Loucy (cell line): ENCODE results near the gene NEDD4L.

Source experiments
- H2AFZ ChIP-seq: fragments of 200-600 bp; sonication (generic); 2 replicates; pipeline ENCODE4 v1.6.0; 2016; ENCODE audit warnings: antibody characterized with exemption, mild to moderate bottlenecking, low read length, moderate library complexity
- H3F3A ChIP-seq: fragments of 200-600 bp; 2 replicates; pipeline ENCODE4 v1.6.0; 2016; ENCODE audit warnings: antibody characterized with exemption, low read depth, mild to moderate bottlenecking
- H3K27me3 ChIP-seq: fragments of 200-600 bp; sonication (generic); 2 replicates; pipeline ENCODE4 v1.6.1; 2014; ENCODE audit warnings: low read length, mild to moderate bottlenecking; ENCODE audit not compliant: insufficient read depth, poor library complexity, severe bottlenecking
- H3K36me3 ChIP-seq: fragments of 200-600 bp; sonication (generic); 2 replicates; pipeline ENCODE4 v1.6.1; 2016; ENCODE audit warnings: low read length; ENCODE audit not compliant: insufficient read depth
- H3K4me1 ChIP-seq: fragments of 200-600 bp; sonication (generic); 2 replicates; pipeline ENCODE4 v1.5.1; 2014; ENCODE audit warnings: low read length, mild to moderate bottlenecking; ENCODE audit not compliant: insufficient read depth, poor library complexity, severe bottlenecking
- H3K4me2 ChIP-seq: fragments of 200-600 bp; sonication (generic); 2 replicates; pipeline ENCODE4 v1.6.0; 2014; ENCODE audit warnings: antibody characterized with exemption, low read length, low read depth, mild to moderate bottlenecking; ENCODE audit not compliant: poor library complexity, severe bottlenecking
- H3K4me3 ChIP-seq: fragments of 200-600 bp; sonication (generic); 2 replicates; pipeline ENCODE4 v1.5.1; 2014; ENCODE audit warnings: low read length, mild to moderate bottlenecking, mixed read lengths; ENCODE audit not compliant: poor library complexity, severe bottlenecking
- H3K79me2 ChIP-seq: fragments of 200-600 bp; sonication (generic); 2 replicates; pipeline ENCODE4 v1.6.1; 2014; ENCODE audit warnings: low read length; ENCODE audit not compliant: insufficient read depth
- H3K9ac ChIP-seq: fragments of 200-600 bp; sonication (generic); 2 replicates; pipeline ENCODE4 v1.6.0; 2014; ENCODE audit warnings: mild to moderate bottlenecking, low read depth, low read length, moderate library complexity; ENCODE audit not compliant: poor library complexity, severe bottlenecking
- H3K9me2 ChIP-seq: fragments of 200-600 bp; sonication (generic); replicated peaks from 2 replicates; pipeline ENCODE4 v1.6.1; 2016; ENCODE audit warnings: low read depth, low read length, mixed read lengths
- H3K9me3 ChIP-seq: fragments of 200-600 bp; sonication (generic); 2 replicates; pipeline ENCODE4 v1.6.1; 2014; ENCODE audit warnings: mild to moderate bottlenecking, antibody characterized with exemption, low read length, low read depth; ENCODE audit not compliant: insufficient read depth
- H4K20me1 ChIP-seq: fragments of 200-600 bp; sonication (generic); 2 replicates; pipeline ENCODE4 v1.6.0; 2014; ENCODE audit warnings: antibody characterized with exemption, low read length, mild to moderate bottlenecking; ENCODE audit not compliant: insufficient read depth, poor library complexity, severe bottlenecking
- EZH2phosphoT487 ChIP-seq: fragments of 200-600 bp; IDR thresholded peaks from 2 replicates; pipeline ENCODE4 v1.6.1; 2018; ENCODE audit warnings: antibody characterized with exemption, mild to moderate bottlenecking, moderate library complexity, borderline replicate concordance
- TF ChIP-seq, protein P1 (sequence below): fragments of 200-600 bp; sonication (generic); conservative IDR thresholded peaks from 2 replicates; pipeline ENCODE4 v1.5.1; 2014; ENCODE audit warnings: mild to moderate bottlenecking, antibody characterized with exemption, low read length

Gene NEDD4L

DNA sequence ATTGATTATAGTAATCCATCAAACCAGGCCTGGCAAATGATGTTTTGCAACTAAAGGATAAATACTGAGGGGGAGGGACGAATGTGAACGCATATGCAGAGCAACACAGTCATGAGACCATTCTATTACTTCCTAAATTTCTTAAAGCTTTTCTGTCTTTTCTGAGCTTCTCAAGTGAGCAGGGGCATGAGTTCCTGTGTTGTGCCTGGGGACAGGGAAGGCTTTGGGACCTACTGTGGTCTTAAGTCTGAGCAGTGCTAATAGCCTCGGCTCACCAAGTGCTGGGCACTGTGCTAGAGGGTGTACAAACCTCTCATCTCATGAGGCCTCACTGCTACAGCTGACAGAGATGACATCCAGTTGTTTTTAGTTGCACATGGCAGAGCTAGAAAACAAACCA lies 182.4 kb downstream of the NEDD4L start:
- H3F3A ChIP-seq: no peaks in the 10 kb centered on the region
- TF ChIP-seq, protein P1, sequence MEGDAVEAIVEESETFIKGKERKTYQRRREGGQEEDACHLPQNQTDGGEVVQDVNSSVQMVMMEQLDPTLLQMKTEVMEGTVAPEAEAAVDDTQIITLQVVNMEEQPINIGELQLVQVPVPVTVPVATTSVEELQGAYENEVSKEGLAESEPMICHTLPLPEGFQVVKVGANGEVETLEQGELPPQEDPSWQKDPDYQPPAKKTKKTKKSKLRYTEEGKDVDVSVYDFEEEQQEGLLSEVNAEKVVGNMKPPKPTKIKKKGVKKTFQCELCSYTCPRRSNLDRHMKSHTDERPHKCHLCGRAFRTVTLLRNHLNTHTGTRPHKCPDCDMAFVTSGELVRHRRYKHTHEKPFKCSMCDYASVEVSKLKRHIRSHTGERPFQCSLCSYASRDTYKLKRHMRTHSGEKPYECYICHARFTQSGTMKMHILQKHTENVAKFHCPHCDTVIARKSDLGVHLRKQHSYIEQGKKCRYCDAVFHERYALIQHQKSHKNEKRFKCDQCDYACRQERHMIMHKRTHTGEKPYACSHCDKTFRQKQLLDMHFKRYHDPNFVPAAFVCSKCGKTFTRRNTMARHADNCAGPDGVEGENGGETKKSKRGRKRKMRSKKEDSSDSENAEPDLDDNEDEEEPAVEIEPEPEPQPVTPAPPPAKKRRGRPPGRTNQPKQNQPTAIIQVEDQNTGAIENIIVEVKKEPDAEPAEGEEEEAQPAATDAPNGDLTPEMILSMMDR: no peak
- TF ChIP-seq EZH2phosphoT487: no peak
- H3K4me3 ChIP-seq: no peak overlapping the region
- no peak overlapping the region for H3K4me2 ChIP-seq
- no peaks in the 10 kb centered on the region for H3K36me3 ChIP-seq
- no peaks in the 10 kb centered on the region for H3K79me2 ChIP-seq
- no peaks in the 10 kb centered on the region for H3K9me3 ChIP-seq
- H3K27me3 ChIP-seq: no peaks in the 10 kb centered on the region
- H4K20me1 ChIP-seq: no peaks in the 10 kb centered on the region
- H3K9ac ChIP-seq: no peak overlapping the region
- no peak overlapping the region for H2AFZ ChIP-seq
- H3K9me2 ChIP-seq: no peaks in the 10 kb centered on the region
- H3K4me1 ChIP-seq: peaks cover 14% of the 10 kb centered on the region

DNA sequence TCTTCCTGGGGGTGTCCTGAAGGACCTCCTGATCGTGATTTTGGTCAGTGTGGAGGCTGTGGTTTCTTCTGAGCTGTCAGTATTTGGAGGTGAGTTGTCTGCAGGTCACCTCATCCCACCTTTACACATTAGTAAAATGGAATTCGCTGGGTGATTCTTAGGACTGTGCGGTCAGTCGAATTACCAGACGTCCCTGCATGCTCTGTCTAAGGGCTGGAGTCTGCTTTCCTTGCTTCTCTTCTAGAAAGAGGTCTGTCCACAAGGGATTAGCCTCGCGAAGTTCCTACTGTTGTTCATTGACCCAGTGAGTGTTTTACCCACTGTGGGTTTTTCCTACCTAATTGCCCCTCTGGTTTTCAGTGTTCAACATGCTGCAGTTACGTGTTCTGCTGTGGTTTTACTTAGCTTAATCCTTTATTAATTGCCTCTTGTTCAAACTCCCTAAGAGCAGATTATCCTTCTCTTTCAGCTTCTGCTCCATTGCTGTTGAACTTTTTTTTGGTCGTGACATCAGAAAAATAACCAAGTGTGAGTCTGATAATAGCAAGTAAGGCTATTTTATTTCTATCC lies 183.4 kb downstream of the NEDD4L start:
- Histone ChIP-seq H3K4me2 (no peak overlapping the region), H3K36me3 (no peaks in the 10 kb centered on the region), H3K9ac (no peak overlapping the region), H3K27me3 (no peaks in the 10 kb centered on the region), H2AFZ (no peak overlapping the region), H3K4me3 (no peak overlapping the region), H3K9me3 (no peaks in the 10 kb centered on the region), H3F3A (no peaks in the 10 kb centered on the region), H3K79me2 (no peaks in the 10 kb centered on the region), H3K4me1 (peaks cover 11% of the 10 kb centered on the region), H3K9me2 (no peaks in the 10 kb centered on the region), H4K20me1 (no peaks in the 10 kb centered on the region)
- TF ChIP-seq EZH2phosphoT487: no peak
- TF ChIP-seq, protein P1: no peak

DNA sequence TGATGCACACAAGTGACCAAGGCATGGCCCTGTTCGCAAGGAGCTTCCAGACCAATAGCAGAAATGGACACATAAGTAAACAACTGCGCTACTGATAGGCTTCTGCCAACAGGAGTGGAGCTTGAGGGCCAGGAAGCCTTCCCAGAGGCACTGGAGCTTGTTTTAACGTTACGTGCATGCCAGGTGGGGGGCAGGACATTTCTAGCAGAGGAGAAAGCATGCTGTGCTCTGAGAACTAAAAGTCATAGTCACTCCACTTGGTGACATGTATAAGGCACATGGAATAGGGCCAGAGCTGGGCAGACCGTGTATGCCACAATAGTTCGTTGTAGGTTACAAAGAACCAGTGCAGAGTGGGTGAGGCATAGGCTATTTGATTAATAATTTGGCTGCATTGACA lies 184.2 kb downstream of the NEDD4L start:
- peaks cover 4% of the 10 kb centered on the region for H3K4me1 ChIP-seq
- no peaks in the 10 kb centered on the region for H3K9me3 ChIP-seq
- H2AFZ ChIP-seq: no peak overlapping the region
- no peak for TF ChIP-seq EZH2phosphoT487
- TF ChIP-seq, protein P1: no peak
- no peaks in the 10 kb centered on the region for H4K20me1 ChIP-seq
- no peak overlapping the region for H3K4me2 ChIP-seq
- H3K36me3 ChIP-seq: no peaks in the 10 kb centered on the region
- H3K27me3 ChIP-seq: no peaks in the 10 kb centered on the region
- H3K9me2 ChIP-seq: no peaks in the 10 kb centered on the region
- H3K4me3 ChIP-seq: no peak overlapping the region
- H3F3A ChIP-seq: no peaks in the 10 kb centered on the region
- no peaks in the 10 kb centered on the region for H3K79me2 ChIP-seq
- no peak overlapping the region for H3K9ac ChIP-seq
